ENCODE data around the gene DNAAF8.

DNAAF8 gene

DNA sequence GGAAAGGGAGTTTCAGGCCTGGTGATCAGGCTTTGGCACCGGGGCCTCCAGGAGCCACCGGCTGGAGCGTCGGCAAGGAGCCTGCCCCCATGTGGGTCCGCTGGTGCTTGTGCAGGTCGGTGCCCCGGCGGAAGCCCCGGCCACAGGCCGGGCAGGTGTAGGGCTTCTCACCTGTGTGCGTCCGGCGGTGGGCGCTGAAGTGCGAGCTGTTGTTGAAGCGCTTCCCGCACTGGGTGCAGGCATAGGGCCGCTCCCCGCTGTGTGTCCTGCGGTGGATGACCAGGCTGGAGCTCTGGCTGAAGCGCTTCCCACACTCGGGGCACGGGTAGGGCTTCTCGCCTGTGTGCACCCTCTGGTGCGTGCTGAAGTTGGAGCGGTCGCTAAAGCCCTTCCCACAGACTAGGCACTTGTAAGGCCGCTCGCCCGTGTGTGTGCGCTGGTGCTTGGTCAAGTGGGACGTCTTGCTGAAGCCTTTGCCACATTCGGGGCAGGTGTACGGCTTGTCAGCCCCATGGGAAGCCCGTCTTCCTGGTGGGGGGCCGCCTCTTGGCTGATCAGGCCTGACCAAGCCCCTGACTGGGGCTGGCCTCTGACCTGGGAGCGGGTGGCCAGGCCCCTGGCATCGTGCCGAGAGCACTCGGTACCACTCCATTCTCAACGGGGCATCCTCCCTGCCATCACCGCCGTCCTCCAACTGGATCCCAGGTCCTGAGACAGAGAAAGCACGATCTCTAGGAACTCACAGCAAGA, 18.2 kb downstream of the DNAAF8 start:
- no peak for DNase-seq (ENCODE audit: low read depth in 3 of 3)

DNA sequence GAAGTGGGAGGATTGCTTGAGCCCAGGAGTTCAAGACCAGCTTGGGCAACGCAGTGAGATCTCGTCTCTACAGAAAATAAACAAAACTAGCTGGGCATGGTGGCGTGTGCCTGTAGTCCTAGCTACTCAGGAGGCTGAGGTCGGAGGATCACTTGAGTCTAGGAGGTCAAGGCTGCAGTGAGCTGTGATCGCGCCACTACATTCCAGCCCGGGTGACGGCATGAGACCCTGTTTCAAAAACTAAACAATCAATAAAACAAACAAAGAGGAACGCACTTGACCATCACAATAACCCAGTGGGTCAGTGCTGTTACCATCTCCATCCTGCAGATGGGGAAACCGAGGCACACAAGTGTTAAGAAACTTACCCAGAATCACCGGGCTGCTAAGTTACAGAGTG, 18.9 kb downstream of the DNAAF8 start:
- no peak for DNase-seq (ENCODE audit: low read depth in 3 of 3)

DNA sequence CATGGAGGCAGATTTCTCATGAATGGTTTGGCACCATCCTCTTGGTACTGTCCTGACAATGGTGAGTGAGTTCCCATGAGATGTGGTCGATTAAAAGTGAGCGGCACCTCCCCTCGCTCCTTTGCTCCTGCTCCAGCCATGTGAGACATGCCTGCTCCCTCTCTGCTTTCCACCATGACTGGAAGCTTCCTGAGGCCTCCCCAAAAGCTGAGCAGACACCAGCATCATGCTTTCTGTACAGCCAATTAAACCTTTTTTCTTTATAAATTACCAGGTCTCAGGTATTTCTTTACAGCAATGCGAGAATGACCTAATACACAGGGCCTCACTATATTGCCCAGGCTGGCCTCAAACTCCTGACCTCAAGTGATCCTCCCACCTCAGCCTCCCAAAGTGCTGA, 20.5 kb downstream of the DNAAF8 start:
- DNase-seq (ENCODE audit: low read depth in 3 of 3), result no peak

DNA sequence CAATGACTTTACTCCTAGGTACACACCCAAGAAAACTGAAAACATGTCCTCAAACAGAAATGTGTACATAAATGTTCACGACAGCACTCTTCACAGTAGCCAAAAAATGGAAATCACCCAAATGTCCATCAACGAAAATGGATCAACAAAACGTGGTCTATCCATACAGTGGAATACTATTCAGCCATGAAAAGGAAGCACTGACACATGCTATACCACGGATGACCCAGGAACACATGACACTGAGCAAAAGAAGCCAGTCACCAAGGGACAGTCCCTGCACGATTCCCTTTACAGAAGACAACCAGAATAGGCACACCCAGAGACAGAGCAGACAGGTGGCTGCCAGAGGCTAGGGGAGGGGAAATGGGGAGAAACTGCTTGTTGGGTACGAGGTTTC, 21.4 kb downstream of the DNAAF8 start:
- no peak for DNase-seq (ENCODE audit: low read depth in 3 of 3)

DNA sequence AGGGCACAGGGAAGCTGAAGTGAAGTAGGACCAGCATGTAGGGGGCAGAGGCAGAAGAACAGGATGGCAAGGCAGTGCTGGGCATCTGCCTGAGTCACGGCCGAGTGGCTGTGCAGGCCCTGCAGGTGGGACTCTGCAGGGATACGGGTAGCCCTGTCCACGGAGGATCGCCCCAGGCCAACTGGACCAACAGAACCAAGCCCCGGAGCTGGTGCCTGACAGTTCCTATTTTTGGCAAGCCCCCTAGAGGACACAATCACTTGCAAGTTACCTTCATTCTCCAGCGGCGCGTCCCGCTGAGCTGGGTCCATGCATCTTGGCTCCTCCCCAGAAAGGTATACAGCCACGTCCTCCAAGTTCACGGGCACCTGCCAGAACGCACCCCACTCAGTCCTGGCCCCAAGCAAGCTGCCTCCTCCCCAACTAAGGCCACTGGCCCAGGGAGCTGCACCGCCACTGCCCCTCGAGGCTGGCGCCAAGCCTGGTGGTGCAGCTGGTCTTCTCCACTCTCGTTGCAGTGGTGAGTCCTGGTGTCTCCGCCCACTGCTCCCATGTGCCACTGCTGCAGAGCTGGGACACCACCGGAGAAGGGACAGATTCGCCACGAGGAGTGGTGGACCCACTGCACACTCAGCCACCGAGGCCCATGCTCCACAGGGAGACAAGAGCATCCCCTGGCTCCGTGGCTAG, 26.0 kb downstream of the DNAAF8 start:
- DNase-seq (ENCODE audit: low read depth in 3 of 3), result no peak

DNA sequence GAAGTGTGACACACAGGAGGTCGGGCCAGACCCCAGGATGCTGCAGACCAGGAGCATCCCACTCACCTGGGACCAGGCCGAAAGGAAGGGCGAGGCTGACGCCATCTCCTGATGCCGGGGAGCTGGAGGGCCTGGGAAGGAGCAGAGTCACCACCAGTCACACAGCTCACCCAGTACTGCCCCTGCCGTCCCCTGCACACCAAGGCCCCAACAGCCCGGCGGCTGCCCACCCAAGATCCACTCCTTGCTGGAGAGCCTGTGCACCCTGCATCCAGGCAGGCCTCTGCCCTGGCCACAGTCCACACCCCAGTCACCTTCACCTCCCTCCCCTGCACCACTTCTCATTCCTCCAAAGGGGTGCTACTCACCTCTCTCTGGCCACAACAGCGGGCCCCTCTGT, 27.9 kb downstream of the DNAAF8 start:
- no peak for DNase-seq (ENCODE audit: low read depth in 3 of 3)

DNA sequence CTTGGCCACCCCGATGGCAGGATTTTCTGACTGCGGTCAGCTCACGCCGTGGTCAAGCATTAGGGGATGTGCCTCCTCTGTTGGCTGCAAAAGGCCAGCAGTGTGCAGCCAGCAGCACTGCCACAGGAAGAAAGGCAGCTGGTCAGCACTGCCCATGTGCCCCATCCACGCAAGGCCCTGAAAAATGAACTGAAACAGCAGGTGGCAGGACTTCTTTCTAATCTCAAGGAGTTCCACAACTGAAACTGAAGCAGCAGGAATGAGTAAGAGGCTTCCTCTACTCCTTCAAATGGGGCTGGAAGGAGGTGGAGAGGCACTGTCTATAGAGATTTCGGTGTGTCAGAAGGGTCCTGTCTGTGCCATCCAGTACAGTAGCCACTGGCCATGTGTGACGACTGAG, 29.5 kb downstream of the DNAAF8 start:
- DNase-seq (ENCODE audit: low read depth in 3 of 3), result no peak

DNA sequence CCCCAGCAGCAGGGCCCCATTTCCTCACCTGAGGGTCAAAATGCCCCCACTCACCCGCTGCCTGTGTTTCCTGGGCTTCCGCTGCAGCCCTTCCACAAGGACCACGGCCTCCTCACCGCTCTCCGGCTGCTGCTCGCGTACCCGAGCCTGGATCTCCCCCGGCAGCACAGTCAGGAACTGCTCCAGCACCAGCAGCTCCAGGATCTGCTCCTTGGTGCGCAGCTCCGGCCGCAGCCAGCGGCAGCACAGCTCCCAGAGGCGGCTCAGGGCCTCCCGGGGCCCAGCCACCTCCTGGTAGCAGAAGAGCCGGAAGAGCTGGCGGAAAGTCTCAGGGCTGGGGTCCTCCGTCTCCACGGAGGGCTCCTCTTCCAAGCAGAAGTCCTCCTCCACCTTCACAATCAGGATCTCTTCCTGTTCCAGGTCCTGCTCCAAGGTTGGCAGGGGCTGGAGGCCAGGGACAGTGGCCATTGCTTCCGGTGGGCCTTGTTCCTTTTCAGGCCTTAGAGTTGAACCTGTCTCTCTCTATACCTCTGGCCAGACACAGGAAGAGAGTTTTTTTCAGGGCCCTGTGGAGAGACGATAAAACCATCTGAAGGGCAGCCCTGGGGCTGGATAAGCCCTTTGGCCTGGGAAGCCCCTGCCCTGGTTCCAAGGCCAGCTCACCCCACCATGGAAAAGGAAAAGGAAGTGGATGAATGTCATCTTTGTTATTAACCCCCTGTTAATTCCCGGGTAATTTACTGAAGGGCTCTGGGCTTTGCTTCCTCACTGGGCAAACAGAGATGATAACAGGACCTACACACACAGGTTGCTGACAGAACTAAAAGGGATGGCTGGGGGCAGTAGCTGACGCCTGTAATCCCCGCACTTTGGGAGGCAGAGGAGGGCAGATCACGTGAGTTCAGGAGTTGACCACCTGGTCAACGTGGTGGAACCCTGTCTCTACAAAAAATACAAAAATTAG, 31.5 kb downstream of the DNAAF8 start:
- no peak for DNase-seq (ENCODE audit: low read depth in 3 of 3)

DNA sequence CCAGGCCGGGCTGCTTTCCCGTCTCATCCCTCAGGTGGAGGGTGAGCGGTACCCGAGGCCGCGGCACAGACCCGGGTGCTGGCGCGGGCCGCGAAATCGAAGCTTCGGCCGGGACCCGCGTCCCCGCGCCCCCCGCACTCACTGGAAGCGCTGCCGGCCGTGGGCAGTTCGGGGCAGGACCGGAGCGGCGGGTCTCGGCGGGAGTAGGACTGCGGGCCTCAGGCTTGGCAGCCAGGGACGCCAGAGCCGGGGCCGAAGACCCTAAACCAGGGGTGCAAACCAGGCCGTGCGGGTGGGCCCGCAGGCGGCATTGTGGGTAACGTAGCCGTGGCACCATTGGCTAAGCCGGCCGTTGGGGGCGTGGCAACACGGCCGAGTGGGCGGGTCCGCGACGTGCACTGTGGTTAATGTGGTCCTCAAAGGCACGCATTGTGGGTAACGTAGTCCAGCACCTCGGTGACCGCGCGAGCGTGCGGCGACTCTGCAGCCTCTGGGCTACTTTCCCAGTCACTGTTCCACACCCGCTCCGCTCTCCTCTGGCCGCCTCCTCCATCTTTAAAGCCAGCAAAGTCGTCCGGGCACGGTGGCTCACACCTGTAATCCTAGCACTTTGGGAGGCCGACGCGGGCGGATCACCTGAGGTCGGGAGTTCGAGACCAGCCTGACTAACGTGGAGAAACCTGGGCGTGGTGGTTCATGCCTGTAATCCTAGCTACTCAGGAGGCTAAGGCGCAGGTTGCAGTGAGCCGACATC, 32.7 kb downstream of the DNAAF8 start, which contains the start of gene ZNF500:
Gene ZNF500 (minus strand): TSS at position 288 of the 754 bp plus-strand sequence. CDS start 1,184 bp downstream, outside the sequence.
- peak; percentile 93 to 95 (median 94) for DNase-seq (ENCODE audit: low read depth in 3 of 3)

DNA sequence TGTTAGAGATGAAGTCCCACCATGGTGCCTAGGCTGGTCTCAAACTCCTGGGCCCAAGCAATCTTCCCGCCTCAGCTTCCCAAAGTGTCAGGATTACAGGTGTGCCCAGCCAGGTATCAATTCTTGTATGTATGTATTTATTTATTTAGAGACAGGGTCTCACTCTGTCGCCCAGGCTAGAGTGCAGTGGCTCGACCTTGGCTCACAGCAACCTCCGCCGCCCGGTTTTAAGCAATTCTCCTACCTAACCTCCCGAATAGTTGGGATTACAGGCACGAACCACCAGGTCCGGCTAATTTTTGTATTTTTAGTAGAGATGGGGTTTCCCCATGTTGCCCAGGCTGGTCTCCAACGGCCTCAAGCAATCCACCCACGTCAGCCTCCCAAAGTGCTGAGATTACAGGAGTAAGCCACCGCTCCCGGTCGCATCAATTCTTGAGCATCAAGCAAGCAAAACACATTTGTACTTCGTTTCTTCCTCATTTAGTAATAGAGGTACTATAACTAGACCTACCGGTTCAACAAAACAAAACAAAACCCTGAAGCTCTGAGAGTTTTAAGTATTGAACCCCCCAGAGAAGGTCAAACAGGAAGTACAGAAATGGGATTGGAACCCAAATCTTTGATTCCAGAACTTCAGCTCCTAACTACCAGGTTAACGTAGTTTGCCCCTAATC, 33.7 kb downstream of the DNAAF8 start:
- DNase-seq (ENCODE audit: low read depth in 3 of 3), result no peak

DNA sequence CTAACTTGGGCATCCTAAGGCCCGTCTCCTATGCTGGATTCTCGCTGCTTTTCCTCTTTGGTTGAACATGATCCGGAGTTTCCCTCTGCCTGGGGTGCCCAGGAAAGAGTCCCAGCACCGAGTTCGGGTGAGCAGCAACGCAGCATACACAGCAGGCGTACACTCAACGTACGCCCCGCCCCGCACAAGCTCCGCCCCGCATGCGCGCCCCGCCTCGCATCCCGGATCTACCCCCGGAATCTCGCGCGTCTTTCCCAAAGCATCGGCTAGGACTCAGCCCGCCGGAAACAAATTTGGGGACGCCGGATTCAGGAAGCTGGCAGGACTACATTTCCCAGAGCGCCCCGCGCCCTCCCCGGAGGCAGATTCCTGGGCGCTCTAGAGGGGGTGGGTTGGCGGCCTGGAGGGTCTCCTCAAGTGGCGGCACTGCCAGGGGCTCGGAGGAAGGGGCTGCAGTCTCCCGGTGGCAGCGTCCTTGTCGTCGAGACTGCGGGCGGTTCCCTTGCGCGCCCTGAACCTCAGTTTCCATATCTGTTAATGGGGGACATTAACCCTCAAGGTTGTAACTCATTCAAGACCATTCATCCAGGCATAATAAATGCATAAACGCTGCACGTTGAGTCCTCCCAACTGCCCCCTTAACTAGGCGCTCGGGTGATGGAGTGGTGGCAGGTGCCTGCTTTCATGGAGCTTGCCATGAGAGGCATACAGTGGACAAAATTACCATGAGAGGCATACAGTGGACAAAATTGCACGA, 34.4 kb downstream of the DNAAF8 start:
- peak; percentile 88 to 92 (median 89) for DNase-seq (ENCODE audit: low read depth in 3 of 3)

DNA sequence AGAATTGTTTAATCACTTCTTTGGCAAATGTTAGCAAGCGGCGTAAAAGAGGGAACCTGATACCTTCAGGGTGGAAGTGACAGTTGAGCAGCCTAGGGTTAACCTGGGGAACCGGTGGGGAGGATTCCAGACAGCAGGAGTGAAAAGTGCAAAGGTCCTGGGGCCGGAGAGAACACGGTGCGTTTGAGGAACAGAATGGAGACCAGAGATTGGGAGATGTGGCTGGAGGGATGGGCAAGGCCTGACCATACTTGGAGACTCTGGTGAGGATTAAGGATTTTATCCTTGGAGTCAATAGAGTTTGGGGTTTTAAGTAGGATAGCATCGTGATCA, 34.9 kb downstream of the DNAAF8 start:
- no peak for DNase-seq (ENCODE audit: low read depth in 3 of 3)

DNA sequence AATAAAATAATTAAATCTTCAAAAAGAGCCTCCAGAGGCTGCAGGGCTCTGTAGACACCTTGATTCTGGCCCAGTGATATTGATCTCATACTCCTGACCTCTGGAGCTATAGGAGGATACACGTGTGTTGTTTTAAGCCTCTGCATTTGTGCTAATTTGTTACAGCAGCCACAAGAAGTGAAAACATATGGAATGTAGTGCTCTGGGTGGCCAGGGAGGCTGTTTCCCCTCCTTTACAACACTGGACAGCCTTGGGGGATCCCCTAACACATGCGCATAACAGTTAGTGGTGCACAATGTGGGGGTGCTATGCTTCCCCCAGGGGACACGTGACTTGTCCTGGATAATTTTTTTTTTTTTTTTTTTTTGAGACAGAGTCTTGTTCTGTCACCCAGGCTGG, 37.3 kb downstream of the DNAAF8 start:
- no peak for DNase-seq (ENCODE audit: low read depth in 3 of 3)

DNA sequence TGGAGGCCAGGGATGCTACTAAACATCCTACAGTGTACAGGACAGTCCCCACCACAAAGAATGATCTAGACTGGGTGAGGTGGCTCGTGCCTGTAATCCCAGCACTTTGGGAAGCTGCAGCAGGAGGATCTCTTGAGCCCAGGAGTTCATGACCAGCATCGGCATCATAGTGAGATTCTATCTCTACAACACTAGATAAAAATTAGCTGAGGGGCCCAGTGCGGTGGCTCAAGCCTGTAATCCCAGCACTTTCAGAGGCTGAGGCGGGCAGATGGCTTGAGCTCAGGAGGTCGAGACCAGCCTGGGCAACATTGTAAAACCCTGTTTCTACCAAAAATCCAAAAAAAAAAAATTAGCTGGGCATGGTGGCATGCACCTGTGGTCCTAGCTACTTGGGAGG, 38.0 kb downstream of the DNAAF8 start:
- DNase-seq (ENCODE audit: low read depth in 3 of 3), result no peak

DNA sequence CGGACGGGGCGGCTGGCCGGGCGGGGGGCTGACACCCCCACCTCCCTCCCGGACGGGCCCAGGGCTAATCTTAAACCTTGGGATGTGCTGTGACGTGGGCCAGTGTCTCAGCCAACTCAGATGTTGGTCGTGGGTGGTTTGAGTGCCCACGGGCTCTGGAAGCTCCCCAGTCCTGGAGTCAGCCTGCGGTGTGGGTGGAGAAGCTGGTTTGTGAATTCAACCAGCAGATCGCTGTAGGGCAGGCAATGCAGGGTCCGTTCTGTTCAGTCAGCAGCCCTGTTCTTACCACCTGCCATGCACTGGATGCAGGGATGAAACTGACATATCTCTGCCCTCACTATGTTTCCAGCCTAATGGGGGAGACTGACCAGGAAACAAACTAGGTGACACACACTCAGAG, 40.7 kb downstream of the DNAAF8 start:
- no peak for DNase-seq (ENCODE audit: low read depth in 3 of 3)

DNA sequence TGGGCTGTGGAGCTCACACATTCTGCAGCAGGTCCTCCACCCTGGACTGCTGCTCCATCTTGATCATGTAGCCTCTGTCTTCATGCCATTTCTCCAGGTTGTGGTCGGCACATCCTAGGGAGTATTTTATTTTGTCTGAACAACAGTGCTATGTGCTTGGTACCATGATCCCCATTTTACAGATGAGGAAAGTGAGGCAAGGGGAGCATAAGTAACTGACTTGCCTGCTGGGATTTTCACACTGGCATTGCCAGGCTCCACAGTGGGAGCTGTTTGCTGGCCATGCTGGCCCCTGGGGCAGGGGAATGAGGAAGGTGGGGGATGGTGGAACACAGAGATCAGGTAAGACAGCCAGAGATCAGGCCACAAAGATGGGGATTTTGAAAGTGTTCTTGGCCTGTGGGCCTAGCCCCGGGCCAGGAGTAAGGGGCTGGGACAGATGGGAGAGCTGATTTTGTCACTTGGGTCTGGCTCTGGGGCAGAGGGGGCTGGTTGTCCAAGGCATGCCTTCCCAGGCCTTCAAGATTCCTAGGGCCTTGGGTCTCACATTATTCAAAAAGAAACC, 41.9 kb downstream of the DNAAF8 start:
- DNase-seq (ENCODE audit: low read depth in 3 of 3), result no peak

DNA sequence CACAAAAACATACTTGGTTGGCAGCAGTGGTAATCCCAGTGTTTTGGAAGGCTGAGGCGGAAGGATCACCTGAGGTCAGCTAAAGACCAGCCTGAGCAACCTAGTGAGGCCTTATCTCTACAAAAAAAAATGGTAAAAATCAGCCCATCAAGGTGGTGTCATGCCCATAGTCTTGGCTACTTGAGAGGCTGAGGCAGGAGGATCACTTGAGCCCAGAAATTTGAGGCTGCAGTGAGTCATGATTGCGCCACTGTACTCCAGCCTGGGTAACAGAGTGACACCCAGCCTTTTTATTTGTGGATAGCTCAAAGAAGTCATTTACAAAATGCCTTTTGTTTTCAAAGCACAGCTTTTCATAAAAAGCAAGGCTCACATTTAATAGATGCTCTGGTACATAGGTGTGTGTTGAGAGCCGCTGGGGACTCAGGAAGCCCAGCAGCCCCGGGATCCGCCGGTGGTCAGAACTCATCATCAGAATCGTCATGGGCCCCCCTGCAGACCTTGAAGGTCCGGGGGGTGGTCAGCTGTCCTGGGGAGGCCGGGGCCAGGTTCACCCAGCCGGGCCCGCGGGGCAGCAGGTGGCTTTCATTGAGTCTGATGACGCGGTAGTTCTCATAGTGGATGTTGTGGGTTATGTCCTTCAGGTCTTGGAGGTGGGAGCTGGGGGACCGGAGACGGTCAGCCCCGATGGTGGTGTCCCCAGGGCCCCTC, 43.2 kb downstream of the DNAAF8 start:
- no peak for DNase-seq (ENCODE audit: low read depth in 3 of 3)

DNA sequence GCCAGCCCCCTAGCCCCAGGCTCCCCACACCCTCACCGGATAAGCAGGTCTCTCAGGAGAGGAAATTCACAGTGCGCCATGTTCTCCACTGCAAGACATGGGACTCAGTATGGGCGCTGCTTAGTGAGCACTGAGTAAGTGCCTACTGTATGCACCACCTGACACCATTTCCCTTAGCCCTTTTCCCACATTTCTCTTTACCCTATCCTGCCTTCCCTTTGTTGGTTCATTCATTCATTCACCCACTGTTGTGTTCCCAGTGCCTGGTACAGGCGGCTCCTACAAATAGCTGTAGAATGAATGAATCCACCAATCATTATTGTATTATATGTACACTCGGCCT, 43.7 kb downstream of the DNAAF8 start:
- DNase-seq (ENCODE audit: low read depth in 3 of 3), result no peak

DNA sequence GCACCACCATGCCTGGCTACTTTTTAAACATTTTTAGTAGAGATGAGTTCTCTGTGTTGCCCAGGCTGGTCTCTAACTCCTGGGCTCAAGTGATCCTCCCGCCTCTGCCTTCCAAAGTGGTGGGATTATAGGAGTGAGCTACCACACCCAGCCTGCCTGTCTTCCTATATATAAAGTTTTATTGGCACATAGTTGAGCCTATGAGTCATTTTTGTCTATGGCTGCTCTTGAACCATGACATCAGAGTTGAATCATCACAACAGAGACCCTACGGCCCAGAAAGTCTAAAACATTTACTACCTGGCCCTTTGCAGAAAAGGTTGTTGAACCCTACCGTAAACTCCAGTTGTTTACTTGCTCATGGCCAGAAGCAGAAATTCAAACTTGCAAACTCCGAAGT, 45.9 kb downstream of the DNAAF8 start:
- DNase-seq (ENCODE audit: low read depth in 3 of 3), result no peak
